Renal cortex interstitium (tissue), 15 donors: Measurements from ENCODE around the gene MYBPHL. TPM values are rescaled to one million over a fixed set of nuclear protein-coding genes. Genes with fewer than 3 reads are reported as not detected.

Experiments
- DNase-seq, 11 donors: peaks; one replicate each; pipeline ENCODE4 v3.0.0-alpha.2; 2013; ENCODE audit warnings: low read depth in 9 of 11, low spot score in 4 of 11; ENCODE audit errors: extremely low read depth in 1 of 11
- long read RNA-seq, 16 experiments: transcript quantifications; one replicate each; lab custom pipeline, GENCODE V29; 2026
- polyA plus RNA-seq, 3 donors: library from polyadenylated mRNA; unstranded; fragments of 120-200 nt; gene quantifications; one replicate each; pipeline ENCODE4 v1.2.1, GENCODE V29; 2013; ENCODE audit not compliant: insufficient read length in 3 of 3

Gene MYBPHL
- polyA plus RNA-seq, result under 1 TPM in 2 of 3 donors, not detected in 1; 0.11 to 0.39 TPM
- long read RNA-seq, donor 1, result 0 reads
- long read RNA-seq, donor 2, result 0 reads
- long read RNA-seq, donor 3, result 0 reads
- long read RNA-seq, donor 4, result 0 reads
- long read RNA-seq, donor 5, result 0 reads
- long read RNA-seq, donor 6, result 0 reads
- long read RNA-seq, donor 7, result 0 reads
- long read RNA-seq, donor 8, result 0 reads
- long read RNA-seq, donor 9, result 0 reads
- long read RNA-seq, donor 10, result 0 reads
- long read RNA-seq, donor 11, result 0 reads
- long read RNA-seq, donor 12, result 0 reads
- long read RNA-seq, donor 13, result 0 reads
- long read RNA-seq, donor 14, result 0 reads
- long read RNA-seq, donor 15, result 0 reads
- long read RNA-seq, donor 16, result 0 reads

- no peak for DNase-seq
Observed at GRCh38 chr1:109306832-109307273, at the start of gene MYBPHL. Gene MYBPHL, minus strand, starts transcription at chr1:109307011. Its CDS starts 20 bp downstream, at chr1:109306991.

GRCh38 chr1:109356505-109356904 lies 49.7 kb upstream of the MYBPHL start:
- peak in 1 of 11 donors; percentile 17 for DNase-seq

- peak in 1 of 11 donors; percentile 23 for DNase-seq
Observed at GRCh38 chr1:109354929-109355328, 48.1 kb upstream of the MYBPHL start.

GRCh38 chr1:109351457-109351856 lies 44.6 kb upstream of the MYBPHL start:
- DNase-seq, result no peak

GRCh38 chr1:109350655-109351054 lies 43.8 kb upstream of the MYBPHL start:
- no peak for DNase-seq

- DNase-seq, result no peak
Observed at GRCh38 chr1:109350182-109350581, 43.4 kb upstream of the MYBPHL start.

GRCh38 chr1:109347511-109347910 lies 40.7 kb upstream of the MYBPHL start:
- no peak for DNase-seq

GRCh38 chr1:109341944-109342930 lies 35.4 kb upstream of the MYBPHL start:
- DNase-seq, result peak in 4 of 11 donors; percentile 24 to 44 (median 38)

GRCh38 chr1:109338608-109339007 lies 31.8 kb upstream of the MYBPHL start:
- no peak for DNase-seq

GRCh38 chr1:109338091-109338490 lies 31.3 kb upstream of the MYBPHL start:
- DNase-seq, result no peak

GRCh38 chr1:109335091-109335490 lies 28.3 kb upstream of the MYBPHL start:
- DNase-seq, result no peak

- DNase-seq, result no peak
Observed at GRCh38 chr1:109331113-109331512, 24.3 kb upstream of the MYBPHL start.

GRCh38 chr1:109327285-109327684 lies 20.5 kb upstream of the MYBPHL start:
- no peak for DNase-seq

GRCh38 chr1:109322974-109323373 lies 16.2 kb upstream of the MYBPHL start:
- DNase-seq, result no peak

GRCh38 chr1:109319114-109319513 lies 12.3 kb upstream of the MYBPHL start:
- no peak for DNase-seq

GRCh38 chr1:109316506-109316905 lies 9.7 kb upstream of the MYBPHL start:
- DNase-seq, result no peak

GRCh38 chr1:109315288-109315687 lies 8.5 kb upstream of the MYBPHL start:
- no peak for DNase-seq

GRCh38 chr1:109314795-109315194 lies 8.0 kb upstream of the MYBPHL start:
- no peak for DNase-seq

- DNase-seq, result no peak
Observed at GRCh38 chr1:109312978-109313775, 6.4 kb upstream of the MYBPHL start.
